PC-3 (cell line): ENCODE data around the gene SCAND1. TPM values are rescaled to one million over a fixed set of nuclear protein-coding genes. Genes with fewer than 3 reads are reported as not detected.

Experiments used
- ATAC-seq: fragments of 200-7000 bp; cut with Tn5 transposase; 2 replicates; pipeline ENCODE4 v1.9.1; 2020; ENCODE audit warnings: mild to moderate bottlenecking, moderate library complexity
- BruUV-seq: library from RNA; stranded (reverse); fragments of 400-500 nt; replicated peaks from 2 replicates; lab custom pipeline; 2021; lab: Mats Ljungman, UMichigan
- CTCF ChIA-PET: fragments of 300-600 bp; sonication (Branson Sonifier 250); formaldehyde crosslinking; loops from one replicate; lab custom pipeline; 2022; ENCODE audit warnings: antibody characterized with exemption; lab: Charles Lee
- POLR2A ChIA-PET: fragments of 300-600 bp; sonication (Branson Sonifier 250); formaldehyde crosslinking; loops from one replicate; lab custom pipeline; 2022; ENCODE audit warnings: antibody characterized with exemption; ENCODE audit not compliant: unreplicated experiment; lab: Charles Lee
- DNase-seq: peaks from one replicate; pipeline ENCODE4 v3.0.0-alpha.2; 2015
- H2AFZ ChIP-seq: fragments of 300-600 bp; sonication (generic); 2 replicates; pipeline ENCODE4 v1.6.0; 2016; ENCODE audit warnings: antibody characterized with exemption, low read length
- H3F3A ChIP-seq: fragments of 300-600 bp; sonication (generic); one replicate; pipeline ENCODE4 v1.6.0; 2017; ENCODE audit warnings: antibody characterized with exemption, low read length, control low read depth, mild to moderate bottlenecking; ENCODE audit not compliant: unreplicated experiment
- H3K27ac ChIP-seq: fragments of 300-600 bp; sonication (generic); 2 replicates; pipeline ENCODE4 v1.5.1; 2016; ENCODE audit warnings: mild to moderate bottlenecking, low read length
- H3K27me3 ChIP-seq: fragments of 300-600 bp; sonication (generic); 2 replicates; pipeline ENCODE4 v1.6.1; 2016; ENCODE audit warnings: low read length, mixed read lengths
- H3K36me3 ChIP-seq: fragments of 300-600 bp; sonication (generic); 2 replicates; pipeline ENCODE4 v1.6.1; 2016; ENCODE audit warnings: low read depth, mixed run types, low read length, mixed read lengths
- H3K4me1 ChIP-seq: fragments of 300-600 bp; sonication (generic); 2 replicates; pipeline ENCODE4 v1.5.1; 2016; ENCODE audit warnings: low read length; ENCODE audit not compliant: insufficient read depth
- H3K4me2 ChIP-seq: fragments of 300-600 bp; sonication (generic); 2 replicates; pipeline ENCODE4 v1.6.0; 2016; ENCODE audit warnings: low read length
- H3K4me3 ChIP-seq: fragments of 300-600 bp; sonication (generic); 2 replicates; pipeline ENCODE4 v1.5.1; 2016; ENCODE audit warnings: mild to moderate bottlenecking, low read length, mixed read lengths
- H3K79me2 ChIP-seq: fragments of 300-600 bp; sonication (generic); 2 replicates; pipeline ENCODE4 v1.6.1; 2017; ENCODE audit warnings: low read length, mixed read lengths
- H3K9ac ChIP-seq: fragments of 300-600 bp; sonication (generic); 2 replicates; pipeline ENCODE4 v1.6.0; 2016; ENCODE audit warnings: mild to moderate bottlenecking, low read length
- H3K9me2 ChIP-seq: fragments of 300-600 bp; sonication (generic); replicated peaks from 2 replicates; pipeline ENCODE4 v1.6.1; 2016; ENCODE audit warnings: mixed run types, low read length, mixed read lengths
- H3K9me3 ChIP-seq: fragments of 300-600 bp; sonication (generic); 2 replicates; pipeline ENCODE4 v1.6.1; 2016; ENCODE audit warnings: low read length, mixed read lengths
- H4K20me1 ChIP-seq: fragments of 300-600 bp; sonication (generic); 2 replicates; pipeline ENCODE4 v1.6.1; 2016; ENCODE audit warnings: low read length, mixed read lengths
- CTCF ChIP-seq: fragments of 300-600 bp; sonication (generic); conservative IDR thresholded peaks from 2 replicates; pipeline ENCODE4 v1.5.1; 2017; ENCODE audit warnings: antibody characterized with exemption, low read depth, mild to moderate bottlenecking, low read length
- EZH2 ChIP-seq: fragments of 300-600 bp; sonication (generic); IDR thresholded peaks from one replicate; pipeline ENCODE4 v1.6.1; 2017; ENCODE audit warnings: antibody characterized with exemption, mild to moderate bottlenecking, low read length; ENCODE audit not compliant: unreplicated experiment
- EZH2phosphoT487 ChIP-seq: fragments of 300-600 bp; sonication (generic); IDR thresholded peaks from 2 replicates; pipeline ENCODE4 v1.6.1; 2018; ENCODE audit warnings: mild to moderate bottlenecking, antibody characterized with exemption, low read length, borderline replicate concordance
- intact Hi-C: fragments of 100-400 bp; cut with micrococcal nuclease; formaldehyde crosslinking; loops from 2 replicates; pipeline ENCODE4 v1.9.0; 2023
- total RNA-seq: library from RNA; depleted of rRNA; stranded (reverse); fragments of >200 nt; gene quantifications from 2 replicates; pipeline ENCODE4 v1.2.3, GENCODE V29; 2014

SCAND1 gene
- total RNA-seq, 1 experiment from 2014 or later: 90.9 TPM

DNA sequence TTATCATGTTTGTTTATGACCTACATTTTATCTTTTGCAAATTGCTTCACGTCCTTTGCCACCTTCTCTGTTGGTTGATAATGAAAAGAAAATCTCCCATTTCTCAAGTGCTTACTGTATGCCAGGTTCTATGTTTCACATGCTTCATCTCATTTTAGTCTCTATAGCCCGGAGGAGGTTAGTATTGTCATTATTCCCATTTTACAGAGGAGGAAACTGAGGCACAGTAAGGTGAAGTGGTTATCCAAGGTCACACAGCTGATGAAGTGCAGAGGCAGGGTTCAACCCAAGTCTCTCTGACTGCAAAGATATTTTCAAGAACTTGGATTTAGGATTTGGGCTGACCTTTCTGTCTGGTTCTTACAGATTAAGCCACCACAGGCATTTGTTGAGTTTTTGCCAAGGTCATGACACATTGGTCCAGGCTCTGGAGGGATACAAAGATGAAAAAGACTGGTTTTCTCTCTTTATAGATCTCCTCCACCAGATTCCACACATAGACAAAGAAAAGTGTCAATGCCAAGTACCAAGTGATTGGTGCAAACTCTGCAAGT, 34.7 kb upstream of the SCAND1 start:
- Histone ChIP-seq H3K4me2 (no peak overlapping the region), H2AFZ (no peak overlapping the region), H3K36me3 (no peaks in the 10 kb centered on the region), H3K9me3 (no peaks in the 10 kb centered on the region), H3K27me3 (no peaks in the 10 kb centered on the region), H4K20me1 (no peaks in the 10 kb centered on the region), H3K9me2 (no peaks in the 10 kb centered on the region), H3K4me1 (peaks cover 19% of the 10 kb centered on the region), H3K4me3 (no peak overlapping the region), H3K9ac (no peak overlapping the region), H3K79me2 (no peaks in the 10 kb centered on the region), H3K27ac (no peak overlapping the region), H3F3A (no peaks in the 10 kb centered on the region)
- DNase-seq: peak; percentile 30
- no peak for ATAC-seq
- POLR2A ChIA-PET: interaction anchor here (0.7 kb wide), 1 partner anchor 52 kb away, joined by 5 read pairs; no protein-coding TSS in a partner anchor
- intact Hi-C loops: no loop called here
- TF ChIP-seq CTCF: no peak
- TF ChIP-seq EZH2: no peak
- TF ChIP-seq EZH2phosphoT487: no peak
- CTCF ChIA-PET: no interaction called here
- BruUV-seq: no TSS peak

DNA sequence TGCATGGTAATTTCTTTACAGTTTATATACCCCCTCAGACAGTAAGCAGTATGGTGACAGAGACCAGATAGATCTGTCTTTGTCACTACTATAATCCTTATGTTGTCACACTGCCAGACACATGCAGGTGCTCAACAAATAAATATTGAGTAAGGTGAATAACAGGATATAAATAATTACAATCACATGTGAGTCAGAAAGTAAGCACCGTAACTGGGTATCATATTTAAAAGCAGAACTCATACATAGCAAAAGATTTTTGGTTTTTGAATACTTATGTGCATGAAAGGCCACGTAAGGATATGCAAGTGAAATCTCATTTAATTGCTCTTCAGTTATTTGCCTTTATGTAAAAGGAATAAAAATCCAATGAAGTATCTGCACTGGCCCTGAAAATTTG, 31.5 kb upstream of the SCAND1 start:
- no peak overlapping the region for H3K27ac ChIP-seq
- H3K9ac ChIP-seq: no peak overlapping the region
- H4K20me1 ChIP-seq: no peaks in the 10 kb centered on the region
- no peak overlapping the region for H3K4me3 ChIP-seq
- TF ChIP-seq EZH2: no peak
- no peak for TF ChIP-seq CTCF
- no peak for TF ChIP-seq EZH2phosphoT487
- BruUV-seq: no TSS peak
- H3K4me1 ChIP-seq: peaks cover 19% of the 10 kb centered on the region
- no peaks in the 10 kb centered on the region for H3K79me2 ChIP-seq
- intact Hi-C loops: no loop called here
- peak; percentile 89 for DNase-seq
- no peaks in the 10 kb centered on the region for H3K9me3 ChIP-seq
- H2AFZ ChIP-seq: no peak overlapping the region
- POLR2A ChIA-PET: no interaction called here
- no peaks in the 10 kb centered on the region for H3K9me2 ChIP-seq
- H3F3A ChIP-seq: no peaks in the 10 kb centered on the region
- no peaks in the 10 kb centered on the region for H3K36me3 ChIP-seq
- CTCF ChIA-PET: no interaction called here
- no peaks in the 10 kb centered on the region for H3K27me3 ChIP-seq
- H3K4me2 ChIP-seq: peak overlapping the region; percentile 52
- peak; percentile 94 for ATAC-seq

DNA sequence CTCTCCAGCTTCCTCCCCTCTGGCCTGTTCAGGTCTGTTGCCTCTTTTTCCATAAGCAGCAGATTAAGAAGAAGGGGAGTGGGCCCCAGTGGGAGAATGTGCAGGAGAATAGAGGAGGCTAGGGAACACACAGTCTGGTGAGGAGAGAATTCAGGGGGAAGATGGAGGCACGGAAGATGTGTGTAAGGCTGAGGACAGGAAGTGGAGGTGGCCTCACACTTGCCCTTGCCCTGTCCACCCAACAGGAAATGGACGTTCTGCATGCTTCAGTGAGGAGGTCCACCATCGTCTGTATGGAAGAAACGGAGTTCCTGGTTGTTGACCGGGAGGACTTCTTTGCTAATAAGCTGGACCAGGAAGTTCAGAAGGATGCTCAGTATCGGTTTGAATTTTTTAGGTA, 30.1 kb upstream of the SCAND1 start:
- H3K4me2 ChIP-seq: no peak overlapping the region
- H3K36me3 ChIP-seq: no peaks in the 10 kb centered on the region
- no peak overlapping the region for H3K9ac ChIP-seq
- no peak overlapping the region for H3K27ac ChIP-seq
- no peak for DNase-seq
- H3K4me1 ChIP-seq: peaks cover 19% of the 10 kb centered on the region
- intact Hi-C loops: no loop called here
- no peak overlapping the region for H3K4me3 ChIP-seq
- no peaks in the 10 kb centered on the region for H3K9me3 ChIP-seq
- H3K27me3 ChIP-seq: no peaks in the 10 kb centered on the region
- CTCF ChIA-PET: no interaction called here
- TF ChIP-seq EZH2phosphoT487 (no peak), CTCF (no peak), EZH2 (no peak)
- H3K9me2 ChIP-seq: no peaks in the 10 kb centered on the region
- H3F3A ChIP-seq: no peaks in the 10 kb centered on the region
- no peaks in the 10 kb centered on the region for H4K20me1 ChIP-seq
- no peak for ATAC-seq
- POLR2A ChIA-PET: no interaction called here
- H2AFZ ChIP-seq: no peak overlapping the region
- BruUV-seq: no TSS peak
- H3K79me2 ChIP-seq: no peaks in the 10 kb centered on the region
